TTC549 (cell line): ENCODE measurements around the gene BICDL2.

Experiments
- FAIRE-seq: peaks from 2 replicates; lab custom pipeline; 2012; peaks lifted over from hg19 to GRCh38; lab: Jason Lieb, UNC

The BICDL2 gene

GRCh38 chr16:2985462-2985861, 51.3 kb downstream of the BICDL2 start:
- FAIRE-seq, result no peak

GRCh38 chr16:2983706-2984136, 53.0 kb downstream of the BICDL2 start:
- no peak for FAIRE-seq

- FAIRE-seq, result no peak
Observed at GRCh38 chr16:2982402-2982801, 54.3 kb downstream of the BICDL2 start.

GRCh38 chr16:2981899-2982250, 54.9 kb downstream of the BICDL2 start:
- no peak for FAIRE-seq

GRCh38 chr16:2981177-2981898, 55.4 kb downstream of the BICDL2 start:
- no peak for FAIRE-seq

- FAIRE-seq, result no peak
Observed at GRCh38 chr16:2980227-2981176, 56.2 kb downstream of the BICDL2 start, which contains the start of gene PKMYT1. TSS of gene PKMYT1 (minus strand) at chr16:2980446. CDS start at chr16:2979657, 789 bp downstream.

- FAIRE-seq, result no peak
Observed at GRCh38 chr16:2979669-2980226, 57.0 kb downstream of the BICDL2 start.
